HepG2 (cell line): ENCODE data around the gene LTA4H. TPM values are rescaled to one million over a fixed set of nuclear protein-coding genes. Genes with fewer than 3 reads are reported as not detected.

Experiments used
- BORCS8-MEF2B ChIP-seq: sonication (generic); formaldehyde crosslinking; IDR thresholded peaks from 2 replicates; pipeline ENCODE4 v1.8.0; 2022; ENCODE audit warnings: mild to moderate bottlenecking, missing genetic modification reagents
- HMG20A ChIP-seq: IDR thresholded peaks from 2 replicates; pipeline ENCODE4 v1.6.1; 2016; ENCODE audit warnings: borderline replicate concordance
- MAF1 ChIP-seq: sonication (generic); formaldehyde crosslinking; IDR thresholded peaks from 2 replicates; pipeline ENCODE4 v1.5.0; 2020; ENCODE audit warnings: missing genetic modification reagents, borderline replicate concordance
- NFE2L1 ChIP-seq: sonication (generic); formaldehyde crosslinking; IDR thresholded peaks from 2 replicates; pipeline ENCODE4 v1.4.0; 2020; ENCODE audit warnings: missing genetic modification reagents, mild to moderate bottlenecking, borderline replicate concordance
- NFIB ChIP-seq: sonication (generic); formaldehyde crosslinking; IDR thresholded peaks from 2 replicates; pipeline ENCODE4 v1.9.0; 2021; ENCODE audit warnings: missing genetic modification reagents, mild to moderate bottlenecking, borderline replicate concordance
- PITX1 ChIP-seq: sonication (generic); formaldehyde crosslinking; IDR thresholded peaks from 2 replicates; pipeline ENCODE4 v1.5.1; 2020; ENCODE audit warnings: mild to moderate bottlenecking, missing genetic modification reagents
- RBM22 ChIP-seq: fragments of 200-400 bp; formaldehyde crosslinking; optimal IDR thresholded peaks from 2 replicates; pipeline ENCODE3; 2017; ENCODE audit warnings: mild to moderate bottlenecking, low read length, moderate library complexity
- ZC3H13 ChIP-seq: sonication (generic); formaldehyde crosslinking; IDR thresholded peaks from 2 replicates; pipeline ENCODE4 v1.8.1; 2023; ENCODE audit warnings: mild to moderate bottlenecking, missing genetic modification reagents, moderate library complexity
- ZNF460 ChIP-seq: sonication (generic); formaldehyde crosslinking; IDR thresholded peaks from 2 replicates; pipeline ENCODE4 v1.5.1; 2020; ENCODE audit warnings: missing genetic modification reagents, mild to moderate bottlenecking, borderline replicate concordance
- ZNF660 ChIP-seq: sonication (generic); formaldehyde crosslinking; IDR thresholded peaks from 2 replicates; pipeline ENCODE4 v1.5.1; 2020; ENCODE audit warnings: mild to moderate bottlenecking, low read depth, missing genetic modification reagents, borderline replicate concordance
- ZNF772 ChIP-seq: sonication (generic); formaldehyde crosslinking; IDR thresholded peaks from 2 replicates; pipeline ENCODE4 v1.5.0; 2020; ENCODE audit warnings: mild to moderate bottlenecking, missing genetic modification reagents
- polyA plus RNA-seq, 8 experiments: library from polyadenylated mRNA; depleted of rRNA in 3 of 8; stranded (reverse) in 7 of 8; unstranded in 1 of 8; fragments of >200 nt; fragmentation: Illumina TruSeq in 4 of 8; extraction: Trizol in 4 of 8; gene quantifications; 2 replicates each; pipeline versions ENCODE4 v1.2.1 to v1.2.3, GENCODE V29; 2011 to 2016; ENCODE audit warnings: low read depth in 4 of 8, missing spikeins in 1 of 8, mixed read lengths in 1 of 8; ENCODE audit not compliant: insufficient read depth in 1 of 8
- total RNA-seq, 5 experiments: library from RNA; depleted of rRNA; stranded (reverse); fragments of >200 nt; fragmentation: Illumina TruSeq; extraction: Trizol; gene quantifications; 2 replicates each; pipeline ENCODE4 v1.2.3, GENCODE V29; 2016; ENCODE audit warnings: low read depth in 1 of 5
- TF ChIP-seq, protein P1 (sequence below): sonication (generic); formaldehyde crosslinking; IDR thresholded peaks from 2 replicates; pipeline ENCODE4 v1.5.1; 2020; ENCODE audit warnings: missing genetic modification reagents, mild to moderate bottlenecking, borderline replicate concordance
- TF ChIP-seq, protein P2 (sequence below): sonication (generic); formaldehyde crosslinking; IDR thresholded peaks from 2 replicates; pipeline ENCODE4 v1.8.0; 2022; ENCODE audit warnings: mild to moderate bottlenecking, missing genetic modification reagents; ENCODE audit not compliant: insufficient replicate concordance
- TF ChIP-seq, protein P3 (sequence below): fragments of 450-650 bp; IDR thresholded peaks from 2 replicates; pipeline ENCODE4 v1.6.1; 2017
- TF ChIP-seq, protein P4 (sequence below): sonication (generic); formaldehyde crosslinking; IDR thresholded peaks from 2 replicates; pipeline ENCODE4 v1.4.0; 2020; ENCODE audit warnings: missing genetic modification reagents, borderline replicate concordance
- TF ChIP-seq, protein P5 (sequence below): sonication (generic); formaldehyde crosslinking; IDR thresholded peaks from 2 replicates; pipeline ENCODE4 v1.5.0; 2020; ENCODE audit warnings: missing genetic modification reagents

Gene LTA4H
- total and polyA plus RNA-seq, 2 of the 13 experiments (the other 11 are each of a cell fraction or from before 2014, with no cell fraction given), result 87.5 to 90.4 TPM

DNA sequence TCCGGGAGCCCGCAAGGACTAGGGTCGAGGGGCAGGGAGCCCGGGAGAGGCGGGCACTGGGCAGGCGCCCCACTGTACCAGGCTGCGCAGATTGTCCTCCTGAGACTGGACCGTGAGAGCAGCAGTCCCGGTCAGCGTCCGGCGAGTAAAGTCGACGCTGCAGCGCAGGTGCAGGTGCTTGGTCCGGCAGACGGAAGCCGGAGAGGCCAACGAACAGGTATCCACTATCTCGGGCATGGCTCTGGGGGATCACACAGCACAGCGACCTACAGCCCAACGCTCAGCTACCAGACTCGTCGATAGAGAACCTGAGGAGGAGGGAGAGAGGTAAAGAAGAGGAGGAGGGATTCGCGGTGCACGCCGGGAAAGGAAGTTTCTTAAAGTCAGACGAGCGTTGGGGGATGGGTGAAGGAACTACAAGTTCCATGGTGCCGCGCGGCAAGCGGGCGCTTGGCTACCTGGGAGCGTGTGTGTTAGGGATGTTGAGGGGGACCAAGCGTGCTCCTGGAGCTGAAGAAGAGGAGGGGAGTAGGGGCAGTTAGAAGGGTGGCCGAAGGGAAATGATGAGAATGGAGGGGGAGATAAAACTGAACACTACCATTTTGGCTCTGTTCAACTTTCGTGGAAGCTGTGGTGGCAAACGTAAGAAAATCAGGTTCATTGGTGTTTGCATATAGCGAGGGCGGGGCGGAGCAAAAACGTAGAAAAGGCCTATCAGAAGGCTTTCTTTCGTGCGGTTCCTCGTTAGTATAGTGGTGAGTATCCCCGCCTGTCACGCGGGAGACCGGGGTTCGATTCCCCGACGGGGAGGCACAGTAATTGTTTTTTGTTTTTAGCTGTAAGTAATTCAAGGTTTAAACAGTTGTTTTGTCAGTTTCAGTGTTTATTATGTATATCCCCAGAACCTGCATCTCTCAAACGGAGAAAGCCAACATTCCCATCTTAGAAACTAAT lies at the start of gene LTA4H (continued):
- no peak for TF ChIP-seq ZNF660 (CRISPR knock-in tag)
- TF ChIP-seq, protein P1, sequence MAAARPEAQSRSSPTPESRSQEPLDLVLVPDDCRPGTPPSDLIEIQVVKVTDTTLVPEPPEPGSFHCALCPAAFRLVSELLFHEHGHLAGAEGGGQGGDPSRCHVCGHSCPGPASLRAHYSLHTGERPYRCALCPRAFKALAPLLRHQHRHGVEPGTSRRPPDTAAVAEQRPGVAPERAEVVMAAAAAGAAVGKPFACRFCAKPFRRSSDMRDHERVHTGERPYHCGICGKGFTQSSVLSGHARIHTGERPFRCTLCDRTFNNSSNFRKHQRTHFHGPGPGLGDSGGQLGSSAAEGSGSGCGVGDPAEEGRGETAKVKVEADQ, result no peak
- no peak; the same call in 1 of the 2 replicates for TF ChIP-seq ZNF460 (CRISPR knock-in tag)
- TF ChIP-seq NFE2L1 (CRISPR knock-in tag), result no peak
- TF ChIP-seq, protein P2, sequence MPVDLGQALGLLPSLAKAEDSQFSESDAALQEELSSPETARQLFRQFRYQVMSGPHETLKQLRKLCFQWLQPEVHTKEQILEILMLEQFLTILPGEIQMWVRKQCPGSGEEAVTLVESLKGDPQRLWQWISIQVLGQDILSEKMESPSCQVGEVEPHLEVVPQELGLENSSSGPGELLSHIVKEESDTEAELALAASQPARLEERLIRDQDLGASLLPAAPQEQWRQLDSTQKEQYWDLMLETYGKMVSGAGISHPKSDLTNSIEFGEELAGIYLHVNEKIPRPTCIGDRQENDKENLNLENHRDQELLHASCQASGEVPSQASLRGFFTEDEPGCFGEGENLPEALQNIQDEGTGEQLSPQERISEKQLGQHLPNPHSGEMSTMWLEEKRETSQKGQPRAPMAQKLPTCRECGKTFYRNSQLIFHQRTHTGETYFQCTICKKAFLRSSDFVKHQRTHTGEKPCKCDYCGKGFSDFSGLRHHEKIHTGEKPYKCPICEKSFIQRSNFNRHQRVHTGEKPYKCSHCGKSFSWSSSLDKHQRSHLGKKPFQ (CRISPR knock-in tag), result no peak
- peak; percentile 99 for TF ChIP-seq MAF1 (CRISPR knock-in tag)
- TF ChIP-seq, protein P3, sequence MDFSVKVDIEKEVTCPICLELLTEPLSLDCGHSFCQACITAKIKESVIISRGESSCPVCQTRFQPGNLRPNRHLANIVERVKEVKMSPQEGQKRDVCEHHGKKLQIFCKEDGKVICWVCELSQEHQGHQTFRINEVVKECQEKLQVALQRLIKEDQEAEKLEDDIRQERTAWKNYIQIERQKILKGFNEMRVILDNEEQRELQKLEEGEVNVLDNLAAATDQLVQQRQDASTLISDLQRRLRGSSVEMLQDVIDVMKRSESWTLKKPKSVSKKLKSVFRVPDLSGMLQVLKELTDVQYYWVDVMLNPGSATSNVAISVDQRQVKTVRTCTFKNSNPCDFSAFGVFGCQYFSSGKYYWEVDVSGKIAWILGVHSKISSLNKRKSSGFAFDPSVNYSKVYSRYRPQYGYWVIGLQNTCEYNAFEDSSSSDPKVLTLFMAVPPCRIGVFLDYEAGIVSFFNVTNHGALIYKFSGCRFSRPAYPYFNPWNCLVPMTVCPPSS, result no peak
- TF ChIP-seq BORCS8-MEF2B, result no peak
- 0 out of 2 replicates have a peak, but pooled peaks have one; percentile 62 for TF ChIP-seq ZC3H13 (CRISPR knock-in tag)
- peak; percentile 24; the same call in 1 of the 2 replicates for TF ChIP-seq ZNF772 (CRISPR knock-in tag)
- TF ChIP-seq RBM22, result peak; percentile 95
- no peak for TF ChIP-seq NFIB (CRISPR knock-in tag)
- TF ChIP-seq, protein P4, sequence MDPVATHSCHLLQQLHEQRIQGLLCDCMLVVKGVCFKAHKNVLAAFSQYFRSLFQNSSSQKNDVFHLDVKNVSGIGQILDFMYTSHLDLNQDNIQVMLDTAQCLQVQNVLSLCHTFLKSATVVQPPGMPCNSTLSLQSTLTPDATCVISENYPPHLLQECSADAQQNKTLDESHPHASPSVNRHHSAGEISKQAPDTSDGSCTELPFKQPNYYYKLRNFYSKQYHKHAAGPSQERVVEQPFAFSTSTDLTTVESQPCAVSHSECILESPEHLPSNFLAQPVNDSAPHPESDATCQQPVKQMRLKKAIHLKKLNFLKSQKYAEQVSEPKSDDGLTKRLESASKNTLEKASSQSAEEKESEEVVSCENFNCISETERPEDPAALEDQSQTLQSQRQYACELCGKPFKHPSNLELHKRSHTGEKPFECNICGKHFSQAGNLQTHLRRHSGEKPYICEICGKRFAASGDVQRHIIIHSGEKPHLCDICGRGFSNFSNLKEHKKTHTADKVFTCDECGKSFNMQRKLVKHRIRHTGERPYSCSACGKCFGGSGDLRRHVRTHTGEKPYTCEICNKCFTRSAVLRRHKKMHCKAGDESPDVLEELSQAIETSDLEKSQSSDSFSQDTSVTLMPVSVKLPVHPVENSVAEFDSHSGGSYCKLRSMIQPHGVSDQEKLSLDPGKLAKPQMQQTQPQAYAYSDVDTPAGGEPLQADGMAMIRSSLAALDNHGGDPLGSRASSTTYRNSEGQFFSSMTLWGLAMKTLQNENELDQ (CRISPR knock-in tag), result no peak
- peak; percentile 61; the same call in 1 of the 2 replicates for TF ChIP-seq PITX1
- TF ChIP-seq HMG20A (CRISPR knock-in tag), result no peak
- TF ChIP-seq, protein P5, sequence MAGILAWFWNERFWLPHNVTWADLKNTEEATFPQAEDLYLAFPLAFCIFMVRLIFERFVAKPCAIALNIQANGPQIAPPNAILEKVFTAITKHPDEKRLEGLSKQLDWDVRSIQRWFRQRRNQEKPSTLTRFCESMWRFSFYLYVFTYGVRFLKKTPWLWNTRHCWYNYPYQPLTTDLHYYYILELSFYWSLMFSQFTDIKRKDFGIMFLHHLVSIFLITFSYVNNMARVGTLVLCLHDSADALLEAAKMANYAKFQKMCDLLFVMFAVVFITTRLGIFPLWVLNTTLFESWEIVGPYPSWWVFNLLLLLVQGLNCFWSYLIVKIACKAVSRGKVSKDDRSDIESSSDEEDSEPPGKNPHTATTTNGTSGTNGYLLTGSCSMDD (CRISPR knock-in tag), result no peak
